SU-DHL-6 (cell line): ENCODE results near the gene ZNF337.

Experiments used
- EZH2phosphoT487 ChIP-seq: fragments of 200-600 bp; sonication (generic), shearing (Covaris generic); conservative IDR thresholded peaks from 2 replicates; pipeline ENCODE4 v1.6.1; 2018; ENCODE audit warnings: mild to moderate bottlenecking, antibody characterized with exemption, low read length, moderate library complexity, mixed read lengths
- TF ChIP-seq, protein P1 (sequence below): fragments of 200-600 bp; sonication (generic); IDR thresholded peaks from one replicate; pipeline ENCODE4 v1.5.1; 2017; ENCODE audit warnings: antibody characterized with exemption, mild to moderate bottlenecking, low read length, moderate library complexity; ENCODE audit not compliant: insufficient read depth, poor library complexity, severe bottlenecking

DNA sequence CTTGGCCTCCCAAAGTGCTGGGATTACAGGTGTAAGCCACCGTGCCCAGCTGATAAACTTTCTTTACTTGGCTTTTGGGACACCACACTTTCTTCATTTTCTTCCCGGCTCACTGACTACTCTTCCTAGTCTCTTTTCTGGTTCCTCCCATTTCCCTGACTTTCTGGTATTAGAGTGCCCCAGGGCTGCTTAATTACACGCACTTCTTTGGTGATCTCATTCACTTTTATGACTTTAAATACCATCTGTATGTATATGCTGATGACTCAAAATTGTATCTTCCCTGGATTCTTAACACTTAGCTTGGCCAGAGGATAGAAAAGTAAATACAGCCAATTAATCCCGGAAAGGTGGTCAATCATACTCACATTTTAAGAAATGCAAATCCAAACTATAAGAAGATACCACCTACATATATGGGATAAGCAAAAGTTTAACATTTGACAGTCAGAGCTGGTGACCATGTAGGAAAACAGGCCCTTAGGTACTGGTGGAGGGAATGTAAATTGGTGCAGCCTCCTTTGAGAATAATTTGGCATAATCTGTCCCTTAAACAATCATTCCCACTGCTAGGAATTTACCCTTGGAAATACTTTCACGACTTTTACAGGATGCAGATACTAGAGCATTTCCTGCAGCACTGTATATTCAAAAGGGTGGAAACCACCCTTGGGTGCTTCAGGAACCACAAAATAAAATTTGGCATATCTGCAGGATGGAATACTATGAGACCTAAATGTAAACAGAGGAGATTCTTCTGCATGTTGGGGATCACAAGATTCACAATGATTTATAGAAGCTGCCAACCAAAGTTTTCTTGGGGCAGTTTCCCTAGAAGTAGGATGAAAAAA is 63.5 kb downstream of the ZNF337 start:
- TF ChIP-seq, protein P1, sequence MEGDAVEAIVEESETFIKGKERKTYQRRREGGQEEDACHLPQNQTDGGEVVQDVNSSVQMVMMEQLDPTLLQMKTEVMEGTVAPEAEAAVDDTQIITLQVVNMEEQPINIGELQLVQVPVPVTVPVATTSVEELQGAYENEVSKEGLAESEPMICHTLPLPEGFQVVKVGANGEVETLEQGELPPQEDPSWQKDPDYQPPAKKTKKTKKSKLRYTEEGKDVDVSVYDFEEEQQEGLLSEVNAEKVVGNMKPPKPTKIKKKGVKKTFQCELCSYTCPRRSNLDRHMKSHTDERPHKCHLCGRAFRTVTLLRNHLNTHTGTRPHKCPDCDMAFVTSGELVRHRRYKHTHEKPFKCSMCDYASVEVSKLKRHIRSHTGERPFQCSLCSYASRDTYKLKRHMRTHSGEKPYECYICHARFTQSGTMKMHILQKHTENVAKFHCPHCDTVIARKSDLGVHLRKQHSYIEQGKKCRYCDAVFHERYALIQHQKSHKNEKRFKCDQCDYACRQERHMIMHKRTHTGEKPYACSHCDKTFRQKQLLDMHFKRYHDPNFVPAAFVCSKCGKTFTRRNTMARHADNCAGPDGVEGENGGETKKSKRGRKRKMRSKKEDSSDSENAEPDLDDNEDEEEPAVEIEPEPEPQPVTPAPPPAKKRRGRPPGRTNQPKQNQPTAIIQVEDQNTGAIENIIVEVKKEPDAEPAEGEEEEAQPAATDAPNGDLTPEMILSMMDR, result no peak
- no peak for TF ChIP-seq EZH2phosphoT487
